Ishikawa (cell line): ENCODE data around the gene CABP4.
A peak's percentile ranks its signal among the peaks of the same experiment; 100 is the strongest.

Experiments used
- CEBPB ChIP-seq: IDR thresholded peaks from 2 replicates; pipeline ENCODE4 v1.6.1; 2012
- CREB1 ChIP-seq: IDR thresholded peaks from 2 replicates; pipeline ENCODE4 v1.6.1; 2012; ENCODE audit warnings: low read depth
- EGR1 ChIP-seq: IDR thresholded peaks from 2 replicates; pipeline ENCODE4 v1.6.1; 2012
- EP300 ChIP-seq: IDR thresholded peaks from 2 replicates; pipeline ENCODE4 v1.6.1; 2012; ENCODE audit warnings: borderline replicate concordance
- FOXM1 ChIP-seq: IDR thresholded peaks from 2 replicates; pipeline ENCODE4 v1.6.1; 2012; ENCODE audit warnings: low read depth, borderline replicate concordance
- MAX ChIP-seq: IDR thresholded peaks from 2 replicates; pipeline ENCODE4 v1.6.1; 2012
- NFIC ChIP-seq: IDR thresholded peaks from 2 replicates; pipeline ENCODE4 v1.6.1; 2012
- RAD21 ChIP-seq: IDR thresholded peaks from 2 replicates; pipeline ENCODE4 v1.6.1; 2012; ENCODE audit warnings: low read depth
- REST ChIP-seq: IDR thresholded peaks from 2 replicates; pipeline ENCODE4 v1.6.1; 2012; ENCODE audit warnings: low read depth, mild to moderate bottlenecking
- TAF1 ChIP-seq: IDR thresholded peaks from 2 replicates; pipeline ENCODE4 v1.6.1; 2012; ENCODE audit warnings: low read depth, mild to moderate bottlenecking
- TCF12 ChIP-seq: IDR thresholded peaks from 2 replicates; pipeline ENCODE4 v1.6.1; 2012; ENCODE audit warnings: low read depth
- TEAD4 ChIP-seq: IDR thresholded peaks from 2 replicates; pipeline ENCODE4 v1.6.1; 2012
- USF1 ChIP-seq: IDR thresholded peaks from 2 replicates; pipeline ENCODE4 v1.6.1; 2012
- YY1 ChIP-seq: IDR thresholded peaks from 2 replicates; pipeline ENCODE4 v1.6.1; 2012; ENCODE audit warnings: low read depth
- ZBTB7A ChIP-seq: IDR thresholded peaks from 2 replicates; pipeline ENCODE4 v1.6.1; 2012; ENCODE audit warnings: low read depth

CABP4 gene

GRCh38 chr11:67486481-67487195 is 31.5 kb downstream of the CABP4 start:
- TF ChIP-seq CREB1, result no peak
- no peak for TF ChIP-seq REST
- TF ChIP-seq ZBTB7A, result no peak
- no peak for TF ChIP-seq TAF1
- no peak for TF ChIP-seq CEBPB
- TF ChIP-seq USF1, result no peak
- no peak for TF ChIP-seq FOXM1

- TF ChIP-seq CREB1 (no peak), EP300 (no peak), TCF12 (no peak), REST (no peak), ZBTB7A (0 out of 2 replicates have a peak, but pooled peaks have one; percentile 24), FOXM1 (no peak), RAD21 (no peak), TAF1 (no peak)
These were observed 34.2 kb downstream of the CABP4 start for GRCh38 chr11:67489203-67489884.

GRCh38 chr11:67489885-67490726 is 35.0 kb downstream of the CABP4 start:
- TF ChIP-seq CREB1 (no peak), YY1 (no peak), REST (no peak), EP300 (no peak), TAF1 (no peak), NFIC (no peak), RAD21 (no peak), TEAD4 (no peak), EGR1 (no peak), FOXM1 (no peak), MAX (no peak), TCF12 (no peak), ZBTB7A (no peak), CEBPB (no peak), USF1 (no peak)

- TF ChIP-seq TAF1 (no peak), EP300 (no peak), ZBTB7A (no peak), EGR1 (no peak), FOXM1 (no peak), CEBPB (no peak), NFIC (no peak), RAD21 (no peak), YY1 (no peak), TCF12 (no peak)
These were observed 35.5 kb downstream of the CABP4 start for GRCh38 chr11:67490727-67491065.
